Mucosa of descending colon (tissue), 3 donors: ENCODE results near the gene PNPLA5. TPM values are rescaled to one million over a fixed set of nuclear protein-coding genes. Genes with fewer than 3 reads are reported as not detected.

Experiments
- ATAC-seq: fragments of 200-7000 bp; cut with Tn5 transposase; one replicate; pipeline ENCODE4 v1.9.1; 2020; ENCODE audit warnings: mild to moderate bottlenecking, moderate library complexity
- DNase-seq, 3 donors: peaks; one replicate each; pipeline ENCODE4 v3.0.0-alpha.2; 2020
- H3K36me3 ChIP-seq: fragments of 200-600 bp; one replicate; pipeline ENCODE4 v1.8.0; 2021; ENCODE audit warnings: low read depth, mild to moderate bottlenecking
- H3K4me1 ChIP-seq: fragments of 200-600 bp; one replicate; pipeline ENCODE4 v1.8.0; 2021; ENCODE audit warnings: low read depth, mild to moderate bottlenecking
- H3K4me3 ChIP-seq: fragments of 200-600 bp; one replicate; pipeline ENCODE4 v1.8.0; 2021; ENCODE audit warnings: mild to moderate bottlenecking
- H3K9me3 ChIP-seq: fragments of 200-600 bp; one replicate; pipeline ENCODE4 v1.8.0; 2021; ENCODE audit warnings: mild to moderate bottlenecking
- intact Hi-C, 2 donors: fragments of 100-400 bp; cut with DNase I in 1 of 2; cut with micrococcal nuclease in 1 of 2; formaldehyde crosslinking; loops; one replicate each; pipeline versions ENCODE4 v1.11.0 to v1.11.1; 2022; cut with DNase I, micrococcal nuclease
- total RNA-seq, 3 donors: library from RNA; stranded (reverse); fragmentation: NEBNext Ultra II Directional in 2 of 3; extraction: Animal tissue kit (Norgen Biotek cat#: 25700) in 2 of 3; gene quantifications; one replicate each; pipeline versions ENCODE4 v1.2.1 to v1.2.4, GENCODE V29; 2021 to 2023
- TF ChIP-seq, protein P1 (sequence below): fragments of 200-600 bp; IDR thresholded peaks from one replicate; pipeline ENCODE4 v1.8.0; 2022; ENCODE audit warnings: antibody characterized with exemption, mild to moderate bottlenecking
- donor health status: DM: no; HTN: no; CAD: no; lungs with moderate emphysema.
- donor health status: DM: no; HTN: no; CAD: no.
- donor health status: DM: no; HTN: yes; CAD: no.

The PNPLA5 gene
- total RNA-seq, 3 donors from 2014 or later: not detected

DNA sequence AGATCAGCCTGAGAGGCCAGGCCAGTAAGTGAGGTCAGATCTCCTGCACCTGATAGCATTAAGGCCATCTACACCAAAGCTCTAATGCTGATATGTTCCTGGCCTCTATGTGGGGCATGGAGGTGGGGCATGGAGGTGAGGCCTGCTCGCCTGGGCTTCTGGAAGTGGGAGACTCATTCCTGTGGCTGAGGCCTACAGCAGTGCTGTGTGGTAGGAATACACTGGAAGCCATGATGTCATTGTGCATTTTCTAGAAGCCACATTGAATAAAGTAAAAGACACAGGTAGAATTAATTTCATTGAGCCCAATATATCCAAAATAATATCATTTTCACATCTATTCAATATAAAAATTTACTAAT, 34.5 kb upstream of the PNPLA5 start:
- H3K9me3 ChIP-seq: no peaks in the 10 kb centered on the region
- H3K36me3 ChIP-seq: no peaks in the 10 kb centered on the region
- no peak for DNase-seq
- TF ChIP-seq, protein P1, sequence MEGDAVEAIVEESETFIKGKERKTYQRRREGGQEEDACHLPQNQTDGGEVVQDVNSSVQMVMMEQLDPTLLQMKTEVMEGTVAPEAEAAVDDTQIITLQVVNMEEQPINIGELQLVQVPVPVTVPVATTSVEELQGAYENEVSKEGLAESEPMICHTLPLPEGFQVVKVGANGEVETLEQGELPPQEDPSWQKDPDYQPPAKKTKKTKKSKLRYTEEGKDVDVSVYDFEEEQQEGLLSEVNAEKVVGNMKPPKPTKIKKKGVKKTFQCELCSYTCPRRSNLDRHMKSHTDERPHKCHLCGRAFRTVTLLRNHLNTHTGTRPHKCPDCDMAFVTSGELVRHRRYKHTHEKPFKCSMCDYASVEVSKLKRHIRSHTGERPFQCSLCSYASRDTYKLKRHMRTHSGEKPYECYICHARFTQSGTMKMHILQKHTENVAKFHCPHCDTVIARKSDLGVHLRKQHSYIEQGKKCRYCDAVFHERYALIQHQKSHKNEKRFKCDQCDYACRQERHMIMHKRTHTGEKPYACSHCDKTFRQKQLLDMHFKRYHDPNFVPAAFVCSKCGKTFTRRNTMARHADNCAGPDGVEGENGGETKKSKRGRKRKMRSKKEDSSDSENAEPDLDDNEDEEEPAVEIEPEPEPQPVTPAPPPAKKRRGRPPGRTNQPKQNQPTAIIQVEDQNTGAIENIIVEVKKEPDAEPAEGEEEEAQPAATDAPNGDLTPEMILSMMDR: no peak
- H3K4me3 ChIP-seq: no peak overlapping the region
- ATAC-seq: no peak
- intact Hi-C loops: no loop called here
- peaks cover 4% of the 10 kb centered on the region for H3K4me1 ChIP-seq

DNA sequence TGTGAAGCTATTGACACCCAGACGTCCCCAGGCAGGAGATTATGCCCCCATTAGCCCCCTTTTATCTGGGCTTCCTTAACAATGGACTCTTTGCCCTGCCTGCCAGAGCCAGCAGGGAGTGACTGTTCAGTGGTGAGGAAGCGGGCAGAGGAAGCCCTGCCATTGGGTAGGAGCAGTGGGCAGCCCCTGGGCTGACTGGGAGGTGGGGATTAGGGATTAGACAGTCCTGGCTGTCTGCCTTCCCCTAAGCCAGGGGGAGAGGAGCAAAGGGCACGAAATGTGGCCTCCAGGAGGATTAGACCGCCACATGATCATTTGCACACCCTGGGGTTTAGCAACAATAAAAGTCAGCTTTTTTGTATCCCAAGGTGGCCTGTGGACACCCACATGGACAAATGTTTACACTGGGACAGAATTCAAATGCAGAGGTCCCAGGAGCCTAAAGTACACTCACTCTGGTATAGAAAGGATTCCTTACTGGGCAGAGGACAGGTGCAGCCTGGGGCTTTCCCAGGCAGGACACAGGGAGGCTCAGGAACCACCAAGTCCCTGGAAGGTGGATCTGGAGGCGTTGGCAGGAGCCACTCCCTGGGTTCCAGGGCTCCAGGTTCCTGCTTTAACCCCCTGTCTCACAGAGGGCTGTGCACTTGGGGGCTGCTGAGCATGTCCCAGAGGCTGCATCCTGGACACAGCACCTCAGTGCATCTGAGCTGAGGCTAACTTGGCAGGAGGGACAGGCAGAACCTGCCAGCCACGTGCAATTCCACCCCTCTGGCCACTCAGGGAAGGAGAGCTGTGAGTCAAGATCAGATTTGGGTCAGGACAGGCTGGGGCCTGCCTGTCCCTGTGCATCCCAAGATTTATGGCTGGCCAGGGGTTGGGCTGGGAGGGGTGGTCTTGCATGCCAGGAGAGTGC, 33.9 kb upstream of the PNPLA5 start:
- DNase-seq: no peak
- Histone ChIP-seq H3K9me3 (no peaks in the 10 kb centered on the region), H3K4me3 (no peak overlapping the region), H3K36me3 (no peaks in the 10 kb centered on the region), H3K4me1 (peaks cover 4% of the 10 kb centered on the region)
- TF ChIP-seq, protein P1: no peak
- intact Hi-C loops: no loop called here
- peak; percentile 37 for ATAC-seq

DNA sequence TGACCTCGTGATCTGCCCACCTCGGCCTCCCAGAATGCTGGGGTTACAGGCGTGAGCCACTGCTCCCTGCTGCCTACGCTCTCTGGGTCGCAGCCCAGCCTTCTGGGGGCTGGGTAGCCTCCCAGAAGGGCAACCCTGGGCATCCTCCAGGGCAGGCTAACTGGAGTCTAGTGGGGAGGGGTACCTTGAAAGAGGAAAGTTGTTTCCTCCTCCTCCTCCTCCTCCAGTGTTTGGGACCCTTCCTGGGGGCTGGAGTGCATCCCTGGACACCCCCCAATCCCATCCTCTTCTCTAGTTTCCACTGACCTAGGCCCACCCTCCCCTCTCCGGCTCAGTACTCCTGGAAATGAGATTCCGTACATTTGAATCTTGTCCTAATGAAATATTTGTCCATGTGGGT, 33.1 kb upstream of the PNPLA5 start:
- Histone ChIP-seq H3K9me3 (no peaks in the 10 kb centered on the region), H3K4me1 (peaks cover 4% of the 10 kb centered on the region), H3K36me3 (no peaks in the 10 kb centered on the region), H3K4me3 (no peak overlapping the region)
- intact Hi-C loops: no loop called here
- ATAC-seq: no peak
- DNase-seq: no peak
- TF ChIP-seq, protein P1: no peak

GRCh38 chr22:43923631-43924464, 32.0 kb upstream of the PNPLA5 start, which contains the start of gene PNPLA3:
Gene PNPLA3 (plus strand): TSS chr22:43923805. CDS start chr22:43923912, 107 bp downstream.
- Histone ChIP-seq H3K4me1 (peaks cover 4% of the 10 kb centered on the region), H3K4me3 (no peak within 1 kb of the TSS), H3K36me3 (no peaks in the 10 kb centered on the region), H3K9me3 (no peaks in the 10 kb centered on the region)
- intact Hi-C loops: no loop called here
- ATAC-seq: peak; percentile 95
- TF ChIP-seq, protein P1: no peak
- DNase-seq: peak; percentile 89 to 93 (median 90)

DNA sequence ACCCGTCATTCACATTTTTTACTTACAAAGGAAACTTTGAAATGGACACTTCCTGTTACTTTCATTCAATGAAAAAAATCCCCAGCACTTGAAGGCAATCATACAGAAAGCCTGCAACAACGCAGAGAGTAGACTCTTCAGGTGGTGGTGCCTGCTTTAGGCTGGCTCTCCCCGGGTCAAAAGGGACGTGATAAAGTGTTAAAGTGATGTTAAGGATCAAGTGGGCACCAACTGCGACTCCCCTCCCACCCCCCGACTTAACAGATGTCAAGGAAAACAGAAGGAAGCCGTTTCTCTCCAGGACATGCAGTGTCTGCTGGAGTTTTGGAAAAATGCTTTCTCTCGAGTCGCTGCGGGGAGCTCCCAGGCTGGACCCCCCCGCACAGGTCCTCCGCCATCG, 31.4 kb upstream of the PNPLA5 start:
- DNase-seq (no peak), ATAC-seq (no peak)
- TF ChIP-seq, protein P1: no peak
- Histone ChIP-seq H3K9me3 (no peaks in the 10 kb centered on the region), H3K36me3 (no peaks in the 10 kb centered on the region), H3K4me3 (no peak overlapping the region), H3K4me1 (peaks cover 4% of the 10 kb centered on the region)
- intact Hi-C loops: no loop called here
